22Rv1 (cell line): ENCODE data around the gene OLAH.

Source experiments
- H3K27ac ChIP-seq: fragments of 450-650 bp; 2 replicates; pipeline ENCODE4 v1.5.1; 2017
- ZFX ChIP-seq: fragments of 450-650 bp; IDR thresholded peaks from 2 replicates; pipeline ENCODE4 v1.6.1; 2017; ENCODE audit warnings: antibody characterized with exemption, borderline replicate concordance
- TF ChIP-seq, protein P1 (sequence below): fragments of 450-650 bp; IDR thresholded peaks from 2 replicates; pipeline ENCODE4 v1.5.1; 2017; ENCODE audit warnings: mild to moderate bottlenecking

OLAH gene

DNA sequence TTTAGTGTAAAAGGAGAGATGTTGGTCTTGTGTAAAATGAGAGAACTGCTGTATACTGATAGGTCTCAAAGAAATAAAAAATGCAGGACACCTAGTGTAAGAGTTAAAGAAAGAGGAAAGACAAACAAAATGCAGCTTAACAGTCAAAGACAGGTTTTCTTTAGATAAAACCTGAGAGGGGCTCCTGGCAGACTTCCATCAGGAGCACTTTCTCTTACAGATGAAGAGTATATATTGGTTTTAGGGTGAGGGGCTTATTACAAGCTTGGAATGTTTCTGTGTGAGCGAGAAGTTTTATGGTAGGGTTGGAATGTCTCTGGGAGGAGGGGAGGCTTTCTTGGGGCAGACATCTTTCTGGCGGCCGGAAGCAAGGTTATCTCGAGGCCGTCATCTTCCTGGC, 28.6 kb downstream of the OLAH start:
- H3K27ac ChIP-seq: no peak overlapping the region
- TF ChIP-seq ZFX: no peak
- TF ChIP-seq, protein P1, sequence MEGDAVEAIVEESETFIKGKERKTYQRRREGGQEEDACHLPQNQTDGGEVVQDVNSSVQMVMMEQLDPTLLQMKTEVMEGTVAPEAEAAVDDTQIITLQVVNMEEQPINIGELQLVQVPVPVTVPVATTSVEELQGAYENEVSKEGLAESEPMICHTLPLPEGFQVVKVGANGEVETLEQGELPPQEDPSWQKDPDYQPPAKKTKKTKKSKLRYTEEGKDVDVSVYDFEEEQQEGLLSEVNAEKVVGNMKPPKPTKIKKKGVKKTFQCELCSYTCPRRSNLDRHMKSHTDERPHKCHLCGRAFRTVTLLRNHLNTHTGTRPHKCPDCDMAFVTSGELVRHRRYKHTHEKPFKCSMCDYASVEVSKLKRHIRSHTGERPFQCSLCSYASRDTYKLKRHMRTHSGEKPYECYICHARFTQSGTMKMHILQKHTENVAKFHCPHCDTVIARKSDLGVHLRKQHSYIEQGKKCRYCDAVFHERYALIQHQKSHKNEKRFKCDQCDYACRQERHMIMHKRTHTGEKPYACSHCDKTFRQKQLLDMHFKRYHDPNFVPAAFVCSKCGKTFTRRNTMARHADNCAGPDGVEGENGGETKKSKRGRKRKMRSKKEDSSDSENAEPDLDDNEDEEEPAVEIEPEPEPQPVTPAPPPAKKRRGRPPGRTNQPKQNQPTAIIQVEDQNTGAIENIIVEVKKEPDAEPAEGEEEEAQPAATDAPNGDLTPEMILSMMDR: no peak

DNA sequence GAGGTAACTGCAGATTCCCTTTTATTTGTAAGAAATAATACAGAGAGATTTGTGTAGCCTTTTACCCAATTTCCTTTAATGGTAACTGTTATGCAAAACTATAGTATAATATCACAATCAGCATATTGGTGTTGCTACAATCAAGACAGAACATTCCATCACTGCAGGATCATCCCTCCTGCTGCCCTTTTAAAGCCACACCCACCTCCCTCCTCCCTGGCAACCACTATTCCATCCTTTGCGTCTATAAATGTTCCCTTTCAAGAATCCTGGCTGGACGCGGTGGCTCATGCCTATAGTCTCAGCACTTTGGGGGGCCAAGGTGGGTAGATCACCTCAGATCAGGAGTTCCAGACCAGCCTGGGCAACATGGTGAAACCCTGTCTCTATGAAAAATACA, 31.7 kb downstream of the OLAH start:
- H3K27ac ChIP-seq: no peak overlapping the region
- TF ChIP-seq, protein P1: no peak

DNA sequence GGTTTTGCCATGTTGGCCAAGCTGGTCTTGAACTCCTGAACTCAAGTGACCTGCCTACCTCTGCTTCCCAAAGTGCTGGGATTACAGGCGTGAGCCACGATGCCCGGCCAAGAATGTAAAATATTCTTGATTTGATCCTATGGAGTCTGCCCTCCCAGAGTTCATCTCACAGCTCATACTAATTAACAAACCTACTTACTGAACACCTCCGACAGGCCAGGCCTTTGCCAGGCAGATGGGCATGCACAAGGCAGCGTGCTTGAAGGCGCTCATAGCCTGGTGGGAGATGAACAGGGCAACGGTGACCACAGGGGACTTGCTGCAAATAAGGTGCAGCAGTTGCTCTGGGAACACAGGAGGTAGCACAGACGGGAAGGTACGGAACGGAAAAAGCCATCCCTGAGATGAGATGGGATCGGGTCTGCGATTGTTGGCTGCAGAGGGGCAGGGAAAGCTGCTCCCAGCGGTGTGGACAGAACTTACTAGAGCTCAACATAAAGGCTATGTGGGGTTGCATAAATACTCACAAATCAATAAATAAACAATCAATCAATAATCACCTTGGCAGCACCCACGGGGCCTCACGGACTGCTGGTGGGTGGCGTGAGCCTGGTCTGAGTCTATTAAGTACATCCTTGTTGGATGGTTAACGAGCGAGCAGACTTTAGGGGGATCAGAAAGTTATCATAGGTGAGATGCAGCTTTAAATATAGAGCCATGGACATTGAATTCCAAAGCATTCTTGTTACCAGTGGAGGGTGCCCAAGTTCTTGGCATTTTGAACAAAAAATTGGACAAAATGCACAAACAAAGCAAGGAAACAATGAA, 40.1 kb downstream of the OLAH start:
- peak overlapping the region; percentile 67 for H3K27ac ChIP-seq
- TF ChIP-seq ZFX: no peak
- TF ChIP-seq, protein P1: 0 out of 2 replicates have a peak, but pooled peaks have one; percentile 26

DNA sequence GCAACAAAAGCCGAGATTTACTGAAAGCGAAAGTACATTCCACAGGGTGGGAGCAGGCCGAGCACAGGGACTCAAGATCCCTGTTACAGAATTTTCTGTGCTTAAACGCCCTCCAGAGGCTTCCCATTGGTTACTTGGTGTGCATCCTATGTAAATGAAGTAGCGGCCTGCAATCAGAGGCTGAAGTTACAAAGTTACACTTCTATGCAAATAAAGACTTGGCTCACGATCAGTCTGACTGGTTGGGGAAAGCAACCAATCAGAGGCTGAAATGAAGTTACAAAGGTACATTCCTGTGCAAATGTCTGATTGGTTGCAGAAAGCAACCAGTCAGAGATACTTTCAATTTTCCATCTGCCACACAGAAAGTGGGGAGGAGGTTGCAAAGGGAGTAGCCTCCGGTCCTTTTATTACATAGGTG, 40.8 kb downstream of the OLAH start:
- TF ChIP-seq ZFX: no peak
- TF ChIP-seq, protein P1: no peak; the same call in 1 of the 2 replicates
- H3K27ac ChIP-seq: peak overlapping the region; percentile 67

DNA sequence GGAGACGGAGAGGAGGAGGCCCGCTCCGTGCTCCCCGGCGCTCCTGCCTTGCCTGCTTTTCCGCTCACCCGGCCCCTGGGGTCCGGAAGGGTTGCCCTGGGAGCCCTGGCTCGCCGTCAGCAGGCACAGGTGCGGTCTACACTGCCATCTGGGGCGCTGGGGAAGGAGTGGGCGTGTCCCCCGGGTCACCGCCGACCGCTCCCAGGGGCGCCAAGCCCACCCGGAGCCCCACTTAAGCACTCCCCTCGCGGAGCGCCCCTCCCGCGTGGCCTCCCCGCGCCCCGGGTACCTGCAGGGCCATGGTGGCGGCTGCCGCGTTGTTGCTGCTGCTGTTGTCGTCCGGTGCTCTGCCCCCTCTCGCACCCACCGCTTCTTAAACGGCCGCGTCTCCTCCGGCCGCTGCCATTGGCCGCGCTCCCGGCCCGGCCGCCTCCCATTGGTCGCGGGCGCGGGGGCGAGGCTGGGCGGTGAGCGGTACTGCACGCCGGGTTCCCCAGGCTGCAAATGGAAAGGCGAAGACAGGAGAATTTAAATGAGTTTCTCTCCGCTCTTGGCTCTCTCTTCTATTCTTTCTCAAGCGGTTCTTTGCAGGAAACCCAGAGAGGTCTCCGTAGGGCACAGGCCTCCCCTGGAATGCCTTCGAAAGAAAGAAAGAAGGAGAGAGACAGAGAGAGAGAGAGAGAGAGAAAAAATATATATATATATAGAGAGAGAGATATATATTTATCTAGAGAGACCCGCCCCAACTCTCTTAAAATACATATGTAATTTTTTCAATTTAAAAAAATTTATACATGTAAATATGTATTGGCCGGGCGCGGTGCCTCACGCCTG, 44.9 kb downstream of the OLAH start, which contains the start of gene ACBD7:
Gene ACBD7 (minus strand): TSS at position 349 of the 834 bp plus-strand sequence. CDS start 48 bp downstream, at position 301.
- H3K27ac ChIP-seq: peak within 1 kb of the TSS; percentile 26; the same call in 1 of the 2 replicates
- no peak for TF ChIP-seq ZFX
- TF ChIP-seq, protein P1: peak; percentile 31

DNA sequence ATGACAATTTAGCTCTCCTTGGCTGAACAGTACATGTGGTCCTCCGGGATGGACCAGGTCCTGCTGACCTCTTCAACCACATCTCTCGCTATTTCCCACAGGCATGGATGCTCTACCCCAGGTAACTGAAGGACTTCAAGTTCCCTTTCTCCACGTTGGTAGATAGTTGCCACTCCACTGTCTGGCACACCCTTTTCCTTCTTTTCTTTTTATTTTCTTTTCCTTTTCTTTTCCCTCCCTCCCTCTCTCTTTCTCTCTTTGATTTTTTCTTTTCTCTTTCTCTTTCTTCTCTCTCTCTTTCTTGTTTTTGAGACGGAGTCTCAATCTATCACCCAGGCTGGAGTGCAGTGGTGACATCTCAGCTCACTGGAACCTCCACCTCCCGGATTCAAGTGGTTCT, 47.7 kb downstream of the OLAH start:
- no peak for TF ChIP-seq ZFX
- TF ChIP-seq, protein P1: no peak
- no peak overlapping the region for H3K27ac ChIP-seq
